Ascending aorta (tissue), 2 donors: ENCODE results near the gene NAT9. TPM values are rescaled to one million over a fixed set of nuclear protein-coding genes. Genes with fewer than 3 reads are reported as not detected.

Experiments
- DNase-seq, 2 donors: peaks; one replicate each; pipeline ENCODE4 v3.0.0-alpha.2; 2019; ENCODE audit warnings: low spot score in 2 of 2
- H3K27ac ChIP-seq, 2 donors: fragments of 200-600 bp; sonication (generic); one replicate each; pipeline ENCODE4 v1.5.1; 2016 to 2017; ENCODE audit warnings: mild to moderate bottlenecking in 1 of 2
- H3K27me3 ChIP-seq: fragments of 200-600 bp; sonication (generic); one replicate; pipeline ENCODE4 v1.5.1; 2017
- H3K36me3 ChIP-seq, 2 donors: fragments of 200-600 bp; sonication (generic); one replicate each; pipeline ENCODE4 v1.5.1; 2016
- H3K4me1 ChIP-seq, 2 donors: fragments of 200-600 bp; sonication (generic); one replicate each; pipeline ENCODE4 v1.5.1; 2016 to 2017; ENCODE audit warnings: mild to moderate bottlenecking in 1 of 2
- H3K4me3 ChIP-seq, 2 donors: fragments of 200-600 bp; sonication (generic); one replicate each; pipeline ENCODE4 v1.5.1; 2016 to 2017; ENCODE audit warnings: mild to moderate bottlenecking in 1 of 2
- H3K9me3 ChIP-seq, 2 donors: fragments of 200-600 bp; sonication (generic); one replicate each; pipeline ENCODE4 v1.5.1; 2016
- CTCF ChIP-seq, 3 experiments: fragments of 200-600 bp in 2 of 3; fragments of 450-650 bp in 1 of 3; sonication (generic) in 2 of 3; IDR thresholded peaks; one replicate each; pipeline ENCODE4 v1.5.1; 2016 to 2019; ENCODE audit warnings: antibody characterized with exemption in 3 of 3, mild to moderate bottlenecking in 1 of 3, moderate library complexity in 1 of 3
- intact Hi-C: fragments of 100-400 bp; cut with DNase I; formaldehyde crosslinking; loops from one replicate; pipeline ENCODE4 v1.15.1; 2023
- total RNA-seq: library from RNA; depleted of rRNA; stranded (reverse); fragments of >200 nt; gene quantifications from one replicate; pipeline ENCODE4 v1.1.0, GENCODE V29; 2016

The NAT9 gene
- total RNA-seq, 1 donor from 2014 or later: 13.3 TPM

GRCh38 chr17:74744714-74745547, 31.2 kb downstream of the NAT9 start:
- Histone ChIP-seq H3K27me3 (no peaks in the 10 kb centered on the region), H3K27ac (peak overlapping the region; percentile 42 to 49), H3K4me3 (peak overlapping the region in 1 of 2 donors; percentile 38), H3K4me1 (peaks cover 4 to 6% of the 10 kb centered on the region in 2 donors), H3K36me3 (no peaks in the 10 kb centered on the region), H3K9me3 (no peaks in the 10 kb centered on the region)
- intact Hi-C loops: loop anchor here (1.0 to 5.0 kb wide), 4 partner anchors 25 to 293 kb away; no protein-coding TSS in a partner anchor
- DNase-seq: peak in 1 of 2 donors; percentile 97
- peak; percentile 99 to 100 (median 99) for TF ChIP-seq CTCF (IDR thresholded peaks at IDR 0.05)

GRCh38 chr17:74744349-74744713, 31.8 kb downstream of the NAT9 start:
- Histone ChIP-seq H3K4me3 (no peak overlapping the region), H3K9me3 (no peaks in the 10 kb centered on the region), H3K27ac (no peak overlapping the region), H3K4me1 (peaks cover 4 to 6% of the 10 kb centered on the region in 2 donors), H3K27me3 (no peaks in the 10 kb centered on the region), H3K36me3 (no peaks in the 10 kb centered on the region)
- intact Hi-C loops: loop anchor here (1.0 to 2.0 kb wide), 3 partner anchors 26 to 214 kb away; no protein-coding TSS in a partner anchor
- DNase-seq: no peak
- TF ChIP-seq CTCF (IDR thresholded peaks at IDR 0.05): no peak

DNA sequence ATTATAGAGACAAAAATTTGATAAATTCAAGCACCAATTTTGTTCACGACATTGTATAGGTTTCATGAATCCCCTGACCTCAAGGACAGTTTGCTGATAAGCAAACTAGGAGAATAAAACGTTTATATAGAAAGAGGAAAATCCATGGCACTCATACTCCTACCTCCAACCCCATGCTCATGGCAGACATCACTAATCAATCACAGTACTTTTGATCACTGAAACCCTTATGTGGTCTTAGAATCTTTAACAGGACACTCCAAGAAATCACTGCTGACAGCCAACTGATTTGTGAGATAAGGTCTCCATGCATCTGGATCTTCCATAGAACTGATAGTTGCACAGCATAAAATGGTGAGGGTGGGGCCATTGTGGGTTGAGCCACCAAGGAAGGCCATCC, 32.4 kb downstream of the NAT9 start:
- no peak overlapping the region for H3K27ac ChIP-seq

GRCh38 chr17:74742978-74743545, 33.1 kb downstream of the NAT9 start:
- H3K27me3 ChIP-seq: no peaks in the 10 kb centered on the region
- DNase-seq: no peak
- TF ChIP-seq CTCF (IDR thresholded peaks at IDR 0.05): no peak
- no peak overlapping the region for H3K27ac ChIP-seq
- no peak overlapping the region for H3K4me3 ChIP-seq
- H3K9me3 ChIP-seq: no peaks in the 10 kb centered on the region
- H3K36me3 ChIP-seq: no peaks in the 10 kb centered on the region
- H3K4me1 ChIP-seq: peaks cover 0 to 7% of the 10 kb centered on the region in 2 donors
- intact Hi-C loops: no loop called here

More for the DNA sequence above, 32.4 kb downstream of the NAT9 start:
- intact Hi-C loops: loop anchor here (1.0 to 2.0 kb wide), 3 partner anchors 27 to 215 kb away; no protein-coding TSS in a partner anchor
- Histone ChIP-seq H3K27me3 (no peaks in the 10 kb centered on the region), H3K4me3 (no peak overlapping the region), H3K9me3 (no peaks in the 10 kb centered on the region), H3K36me3 (no peaks in the 10 kb centered on the region), H3K4me1 (peaks cover 3 to 6% of the 10 kb centered on the region in 2 donors)
- no peak for TF ChIP-seq CTCF (IDR thresholded peaks at IDR 0.05)
- DNase-seq: no peak

GRCh38 chr17:74742153-74742515, 34.0 kb downstream of the NAT9 start:
- Histone ChIP-seq H3K36me3 (no peaks in the 10 kb centered on the region), H3K9me3 (no peaks in the 10 kb centered on the region), H3K27me3 (peaks cover under 1% of the 10 kb centered on the region), H3K27ac (no peak overlapping the region), H3K4me3 (no peak overlapping the region), H3K4me1 (peaks cover 0 to 11% of the 10 kb centered on the region in 2 donors)
- TF ChIP-seq CTCF (IDR thresholded peaks at IDR 0.05): no peak
- no peak for DNase-seq
- intact Hi-C loops: no loop called here
